Activated B cell treated with CpG ODN at 0.5 μM for 24 hours (primary cell): ENCODE data around the gene BMP2. TPM values are rescaled to one million over a fixed set of nuclear protein-coding genes. Genes with fewer than 3 reads are reported as not detected.
A peak's percentile ranks its signal among the peaks of the same experiment; 100 is the strongest.

Experiments used
- ATAC-seq: fragments of 200-7000 bp; cut with Tn5 transposase; one replicate; pipeline ENCODE4 v1.10.0; 2021; ENCODE audit warnings: low read depth, mild to moderate bottlenecking, moderate library complexity
- CTCF ChIA-PET: fragments of 350-600 bp; sonication (Branson Sonifier 250); formaldehyde crosslinking; loops from one replicate; lab custom pipeline; 2021; ENCODE audit warnings: antibody characterized with exemption; lab: Charles Lee
- POLR2A ChIA-PET: fragments of 350-600 bp; sonication (Branson Sonifier 250); formaldehyde crosslinking; loops from one replicate; lab custom pipeline; 2021; ENCODE audit warnings: antibody characterized with exemption; lab: Charles Lee
- DNase-seq: peaks from one replicate; pipeline ENCODE4 v3.0.0; 2022
- H3K27ac Mint-ChIP-seq: one replicate; pipeline ENCODE4 v1.8.0; 2020; ENCODE audit warnings: mixed read lengths
- H3K27me3 Mint-ChIP-seq: one replicate; pipeline ENCODE4 v1.8.0; 2021; ENCODE audit warnings: mixed read lengths
- H3K36me3 Mint-ChIP-seq: one replicate; pipeline ENCODE4 v1.8.0; 2021; ENCODE audit warnings: low read depth, mixed read lengths
- H3K4me1 Mint-ChIP-seq: one replicate; pipeline ENCODE4 v1.8.0; 2021; ENCODE audit warnings: mixed read lengths
- H3K4me3 Mint-ChIP-seq: one replicate; pipeline ENCODE4 v1.8.0; 2020; ENCODE audit warnings: mild to moderate bottlenecking, mixed read lengths
- H3K9me3 Mint-ChIP-seq: one replicate; pipeline ENCODE4 v1.8.0; 2020; ENCODE audit warnings: mixed read lengths
- CTCF ChIP-seq: fragments of 200-600 bp; IDR thresholded peaks from one replicate; pipeline ENCODE4 v1.8.0; 2022; ENCODE audit warnings: antibody characterized with exemption, mild to moderate bottlenecking
- intact Hi-C: fragments of 100-400 bp; cut with micrococcal nuclease; formaldehyde crosslinking; loops from one replicate; pipeline ENCODE4 v1.15.1; 2024
- total RNA-seq: library from RNA; stranded (reverse); gene quantifications from 2 replicates; pipeline ENCODE4 v1.2.3, GENCODE V29; 2022

Gene BMP2
- not detected in 2 replicates for total RNA-seq

- H3K4me3 Mint-ChIP-seq, result peak within 1 kb of the TSS; percentile 44
- no peak within 1 kb of the TSS for H3K27ac Mint-ChIP-seq
- ChIA-PET POLR2A (no interaction called here), CTCF (no interaction called here)
- H3K27me3 Mint-ChIP-seq, result peaks cover 39% of the 10 kb centered on the region
- no peaks in the 10 kb centered on the region for H3K36me3 Mint-ChIP-seq
- no peak for TF ChIP-seq CTCF
- peaks cover 11% of the 10 kb centered on the region for H3K4me1 Mint-ChIP-seq
- intact Hi-C loops, result loop anchor here (5.0 kb wide), 1 partner anchor 1090 kb away; no protein-coding TSS in a partner anchor
- H3K9me3 Mint-ChIP-seq, result no peaks in the 10 kb centered on the region
- ATAC-seq, result peak; percentile 21
- no peak for DNase-seq
These were observed at the start of gene BMP2 for GRCh38 chr20:6767536-6768227. Gene BMP2 (plus strand): TSS chr20:6767686. CDS start chr20:6770127, 2,441 bp downstream.

GRCh38 chr20:6718662-6719368 is 48.7 kb upstream of the BMP2 start:
- H3K27ac Mint-ChIP-seq, result no peak overlapping the region
- H3K36me3 Mint-ChIP-seq, result no peaks in the 10 kb centered on the region
- H3K27me3 Mint-ChIP-seq, result no peaks in the 10 kb centered on the region
- no peak for ATAC-seq
- H3K4me3 Mint-ChIP-seq, result no peak overlapping the region
- TF ChIP-seq CTCF, result no peak
- intact Hi-C loops, result no loop called here
- CTCF ChIA-PET, result no interaction called here
- POLR2A ChIA-PET, result no interaction called here
- no peaks in the 10 kb centered on the region for H3K4me1 Mint-ChIP-seq
- no peak for DNase-seq
- H3K9me3 Mint-ChIP-seq, result no peaks in the 10 kb centered on the region

- Mint-ChIP-seq H3K36me3 (no peaks in the 10 kb centered on the region), H3K4me3 (no peak overlapping the region)
These were observed 48.1 kb upstream of the BMP2 start for GRCh38 chr20:6719369-6719721.

GRCh38 chr20:6726761-6727160 is 40.7 kb upstream of the BMP2 start:
- no peaks in the 10 kb centered on the region for H3K4me1 Mint-ChIP-seq
- H3K27ac Mint-ChIP-seq, result no peak overlapping the region
- intact Hi-C loops, result no loop called here
- H3K4me3 Mint-ChIP-seq, result no peak overlapping the region
- ATAC-seq (no peak), DNase-seq (no peak)
- no peaks in the 10 kb centered on the region for H3K36me3 Mint-ChIP-seq
- ChIA-PET CTCF (no interaction called here), POLR2A (no interaction called here)
- TF ChIP-seq CTCF, result no peak
- H3K27me3 Mint-ChIP-seq, result no peaks in the 10 kb centered on the region
- H3K9me3 Mint-ChIP-seq, result no peaks in the 10 kb centered on the region

More at GRCh38 chr20:6719369-6719721, 48.1 kb upstream of the BMP2 start:
- ChIA-PET CTCF (no interaction called here), POLR2A (no interaction called here)
- no peak for TF ChIP-seq CTCF
- Mint-ChIP-seq H3K27me3 (no peaks in the 10 kb centered on the region), H3K27ac (no peak overlapping the region), H3K4me1 (no peaks in the 10 kb centered on the region), H3K9me3 (no peaks in the 10 kb centered on the region)
- DNase-seq, result no peak
- intact Hi-C loops, result no loop called here
- no peak for ATAC-seq

- ChIA-PET CTCF (no interaction called here), POLR2A (no interaction called here)
- Mint-ChIP-seq H3K4me3 (no peak overlapping the region), H3K36me3 (no peaks in the 10 kb centered on the region), H3K27ac (no peak overlapping the region), H3K27me3 (no peaks in the 10 kb centered on the region), H3K9me3 (no peaks in the 10 kb centered on the region), H3K4me1 (no peaks in the 10 kb centered on the region)
- ATAC-seq (no peak), DNase-seq (no peak)
- intact Hi-C loops, result no loop called here
- TF ChIP-seq CTCF, result no peak
These were observed 36.7 kb upstream of the BMP2 start for GRCh38 chr20:6730672-6731328.
